ENCODE measurements around the gene FHOD3. TPM values are rescaled to one million over a fixed set of nuclear protein-coding genes. Genes with fewer than 3 reads are reported as not detected.

The FHOD3 gene
- total and polyA plus RNA-seq, 2 of the 13 experiments (the other 11 are each of a cell fraction or from before 2014, with no cell fraction given), result 0.07 TPM; not detected in 1

DNA sequence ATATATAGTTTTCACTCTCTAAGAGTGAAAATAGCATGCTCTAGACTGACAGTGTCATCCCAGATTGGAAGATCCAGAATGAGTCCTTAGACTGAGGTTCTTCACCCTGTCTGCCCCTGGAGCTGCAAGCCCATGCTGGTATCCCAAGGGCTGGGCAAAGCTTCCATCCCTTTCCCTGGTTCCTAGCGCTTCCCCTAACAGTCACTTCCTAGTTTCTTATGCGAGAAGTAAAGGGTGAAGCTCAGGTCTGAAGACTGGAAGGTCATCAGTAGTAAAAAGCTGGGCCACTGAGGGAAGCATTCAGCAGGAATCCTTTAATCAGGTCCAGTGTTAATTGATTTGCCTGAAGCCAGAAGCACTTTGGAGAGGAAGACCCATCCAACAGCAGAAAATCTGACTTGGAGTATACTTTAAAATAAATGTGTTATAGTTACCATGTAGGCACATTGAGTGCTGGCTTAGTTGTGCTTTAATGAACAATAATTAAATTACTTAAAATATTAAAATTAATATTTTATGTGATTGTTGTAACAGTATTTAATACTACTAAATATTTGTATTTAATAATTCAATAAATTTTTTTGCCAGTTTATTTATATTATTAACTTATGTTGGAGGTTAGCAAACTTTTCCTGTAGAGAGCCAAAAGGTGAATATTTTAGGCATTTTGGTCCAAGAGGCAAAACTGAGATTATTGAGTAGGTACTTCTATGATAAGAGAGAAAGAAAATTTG, 237.9 kb downstream of the FHOD3 start:
- no peak for FAIRE-seq
- H4K20me1 ChIP-seq (ENCODE audit: insufficient read depth, low read length), result no peaks in the 10 kb centered on the region
- WGBS (ENCODE audit: low lambda C conversion rate), result 22% methylated on average over 1 of the region's 2 CpGs
- H3K36me3 ChIP-seq (replicated peaks in 1 of 2; ENCODE audit: control insufficient read depth in 1 of 2, insufficient read depth in 2 of 2, low read length in 2 of 2), result no peaks in the 10 kb centered on the region
- no peak overlapping the region for H2AFZ ChIP-seq (ENCODE audit: low read length)
- H3K79me2 ChIP-seq (ENCODE audit: insufficient read depth, low read length), result no peaks in the 10 kb centered on the region
- no TSS peak for BruUV-seq (replicated peaks)
- no peaks in the 10 kb centered on the region for H3K9me3 ChIP-seq (ENCODE audit: low read length)
- H3K9ac ChIP-seq (ENCODE audit: insufficient read depth, low read depth, low read length), result no peak overlapping the region
- no peak for DNase-seq (ENCODE audit: low spot score)
- no peaks in the 10 kb centered on the region for H3K4me1 ChIP-seq (ENCODE audit: insufficient read depth, low read length)
- TF ChIP-seq, protein P1, sequence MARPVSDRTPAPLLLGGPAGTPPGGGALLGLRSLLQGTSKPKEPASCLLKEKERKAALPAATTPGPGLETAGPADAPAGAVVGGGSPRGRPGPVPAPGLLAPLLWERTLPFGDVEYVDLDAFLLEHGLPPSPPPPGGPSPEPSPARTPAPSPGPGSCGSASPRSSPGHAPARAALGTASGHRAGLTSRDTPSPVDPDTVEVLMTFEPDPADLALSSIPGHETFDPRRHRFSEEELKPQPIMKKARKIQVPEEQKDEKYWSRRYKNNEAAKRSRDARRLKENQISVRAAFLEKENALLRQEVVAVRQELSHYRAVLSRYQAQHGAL (CRISPR knock-in tag; IDR thresholded peaks at IDR 0.05; ENCODE audit: not compliant biosample characterization), result no peak
- TF ChIP-seq ZKSCAN5 (CRISPR knock-in tag; IDR thresholded peaks at IDR 0.05) (no peak), ZZZ3 (CRISPR knock-in tag; IDR thresholded peaks at IDR 0.05; ENCODE audit: borderline replicate concordance) (no peak)
- TF ChIP-seq, protein P2, sequence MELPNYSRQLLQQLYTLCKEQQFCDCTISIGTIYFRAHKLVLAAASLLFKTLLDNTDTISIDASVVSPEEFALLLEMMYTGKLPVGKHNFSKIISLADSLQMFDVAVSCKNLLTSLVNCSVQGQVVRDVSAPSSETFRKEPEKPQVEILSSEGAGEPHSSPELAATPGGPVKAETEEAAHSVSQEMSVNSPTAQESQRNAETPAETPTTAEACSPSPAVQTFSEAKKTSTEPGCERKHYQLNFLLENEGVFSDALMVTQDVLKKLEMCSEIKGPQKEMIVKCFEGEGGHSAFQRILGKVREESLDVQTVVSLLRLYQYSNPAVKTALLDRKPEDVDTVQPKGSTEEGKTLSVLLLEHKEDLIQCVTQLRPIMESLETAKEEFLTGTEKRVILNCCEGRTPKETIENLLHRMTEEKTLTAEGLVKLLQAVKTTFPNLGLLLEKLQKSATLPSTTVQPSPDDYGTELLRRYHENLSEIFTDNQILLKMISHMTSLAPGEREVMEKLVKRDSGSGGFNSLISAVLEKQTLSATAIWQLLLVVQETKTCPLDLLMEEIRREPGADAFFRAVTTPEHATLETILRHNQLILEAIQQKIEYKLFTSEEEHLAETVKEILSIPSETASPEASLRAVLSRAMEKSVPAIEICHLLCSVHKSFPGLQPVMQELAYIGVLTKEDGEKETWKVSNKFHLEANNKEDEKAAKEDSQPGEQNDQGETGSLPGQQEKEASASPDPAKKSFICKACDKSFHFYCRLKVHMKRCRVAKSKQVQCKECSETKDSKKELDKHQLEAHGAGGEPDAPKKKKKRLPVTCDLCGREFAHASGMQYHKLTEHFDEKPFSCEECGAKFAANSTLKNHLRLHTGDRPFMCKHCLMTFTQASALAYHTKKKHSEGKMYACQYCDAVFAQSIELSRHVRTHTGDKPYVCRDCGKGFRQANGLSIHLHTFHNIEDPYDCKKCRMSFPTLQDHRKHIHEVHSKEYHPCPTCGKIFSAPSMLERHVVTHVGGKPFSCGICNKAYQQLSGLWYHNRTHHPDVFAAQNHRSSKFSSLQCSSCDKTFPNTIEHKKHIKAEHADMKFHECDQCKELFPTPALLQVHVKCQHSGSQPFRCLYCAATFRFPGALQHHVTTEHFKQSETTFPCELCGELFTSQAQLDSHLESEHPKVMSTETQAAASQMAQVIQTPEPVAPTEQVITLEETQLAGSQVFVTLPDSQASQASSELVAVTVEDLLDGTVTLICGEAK (IDR thresholded peaks at IDR 0.05), result no peak
- TF ChIP-seq, protein P2 (CRISPR knock-in tag; IDR thresholded peaks at IDR 0.05), result no peak
- H3K4me2 ChIP-seq (ENCODE audit: low read depth, low read length), result no peak overlapping the region
- in situ Hi-C loops (cut with HindIII; ENCODE audit: extremely low pct_ligation_motif_present, low pct_unique_long_range_greater_than_20kb) (no loop called here), intact Hi-C loops (cut with micrococcal nuclease; ENCODE audit: unreplicated experiment) (no loop called here)
- ATAC-seq, result no peak
- H3K4me3 ChIP-seq (replicated peaks in 1 of 3; ENCODE audit: insufficient read depth in 1 of 3, low read depth in 2 of 3, low read length in 3 of 3), result no peak overlapping the region
- POLR2A ChIA-PET, result no interaction called here
- H3K27me3 ChIP-seq (ENCODE audit: control insufficient read depth in 1 of 2, insufficient read depth in 2 of 2, low read length in 2 of 2), result peaks cover 0 to 10% of the 10 kb centered on the region in 2 experiments; a peak in 2 of 5 replicates
- H3K27ac ChIP-seq (ENCODE audit: extremely low read length, insufficient read depth, low read length), result no peak overlapping the region
- CTCF ChIA-PET (ENCODE audit: low intra/inter-chr PET ratio, low total read pairs), result no interaction called here

Data from HepG2 (cell line).